WI38 (cell line): ENCODE measurements around the gene SEPHS1.

Source experiments
- H3K4me3 ChIP-seq: 2 replicates; pipeline ENCODE4 v1.5.1; 2011; ENCODE audit warnings: low read depth, mild to moderate bottlenecking, control low read depth, low read length
- TF ChIP-seq, protein P1 (sequence below): IDR thresholded peaks from 2 replicates; pipeline ENCODE4 v1.5.1; 2012; ENCODE audit warnings: low read depth, mild to moderate bottlenecking, control low read depth, low read length

SEPHS1 gene

GRCh38 chr10:13268310-13268709 lies 79.8 kb downstream of the SEPHS1 start:
- no peak overlapping the region for H3K4me3 ChIP-seq
- TF ChIP-seq, protein P1, sequence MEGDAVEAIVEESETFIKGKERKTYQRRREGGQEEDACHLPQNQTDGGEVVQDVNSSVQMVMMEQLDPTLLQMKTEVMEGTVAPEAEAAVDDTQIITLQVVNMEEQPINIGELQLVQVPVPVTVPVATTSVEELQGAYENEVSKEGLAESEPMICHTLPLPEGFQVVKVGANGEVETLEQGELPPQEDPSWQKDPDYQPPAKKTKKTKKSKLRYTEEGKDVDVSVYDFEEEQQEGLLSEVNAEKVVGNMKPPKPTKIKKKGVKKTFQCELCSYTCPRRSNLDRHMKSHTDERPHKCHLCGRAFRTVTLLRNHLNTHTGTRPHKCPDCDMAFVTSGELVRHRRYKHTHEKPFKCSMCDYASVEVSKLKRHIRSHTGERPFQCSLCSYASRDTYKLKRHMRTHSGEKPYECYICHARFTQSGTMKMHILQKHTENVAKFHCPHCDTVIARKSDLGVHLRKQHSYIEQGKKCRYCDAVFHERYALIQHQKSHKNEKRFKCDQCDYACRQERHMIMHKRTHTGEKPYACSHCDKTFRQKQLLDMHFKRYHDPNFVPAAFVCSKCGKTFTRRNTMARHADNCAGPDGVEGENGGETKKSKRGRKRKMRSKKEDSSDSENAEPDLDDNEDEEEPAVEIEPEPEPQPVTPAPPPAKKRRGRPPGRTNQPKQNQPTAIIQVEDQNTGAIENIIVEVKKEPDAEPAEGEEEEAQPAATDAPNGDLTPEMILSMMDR = no peak
